Measurements from ENCODE around the gene PRPF19.
A peak's percentile ranks its signal among the peaks of the same experiment; 100 is the strongest.

Gene PRPF19

GRCh38 chr11:60872124-60872960 is 34.0 kb downstream of the PRPF19 start:
- DNase-seq, result no peak

GRCh38 chr11:60871378-60872061 is 34.9 kb downstream of the PRPF19 start:
- DNase-seq, result no peak

- no peak for DNase-seq
These were observed 35.5 kb downstream of the PRPF19 start for GRCh38 chr11:60870733-60871377.

- DNase-seq, result peak; percentile 9
These were observed 36.1 kb downstream of the PRPF19 start for GRCh38 chr11:60870276-60870675.

- DNase-seq, result no peak
These were observed 36.9 kb downstream of the PRPF19 start for GRCh38 chr11:60869451-60869825.

GRCh38 chr11:60868682-60869450 is 37.5 kb downstream of the PRPF19 start:
- no peak for DNase-seq

GRCh38 chr11:60867871-60868681 is 38.3 kb downstream of the PRPF19 start:
- no peak for DNase-seq

GRCh38 chr11:60866911-60867870 is 39.2 kb downstream of the PRPF19 start, which contains the start of gene ZP1:
TSS of gene ZP1 (plus strand) at chr11:60867542. CDS start at chr11:60867562, 20 bp downstream.
- DNase-seq, result no peak

GRCh38 chr11:60864856-60865513 is 41.4 kb downstream of the PRPF19 start:
- no peak for DNase-seq

GRCh38 chr11:60863550-60864521 is 42.5 kb downstream of the PRPF19 start:
- no peak for DNase-seq

- no peak for DNase-seq
These were observed 44.2 kb downstream of the PRPF19 start for GRCh38 chr11:60862171-60862570.

GRCh38 chr11:60860943-60861342 is 45.4 kb downstream of the PRPF19 start:
- DNase-seq, result no peak

- no peak for DNase-seq
These were observed 46.7 kb downstream of the PRPF19 start for GRCh38 chr11:60859616-60860250.

- DNase-seq, result no peak
These were observed 47.5 kb downstream of the PRPF19 start for GRCh38 chr11:60858731-60859464.

GRCh38 chr11:60858236-60858635 is 48.1 kb downstream of the PRPF19 start:
- DNase-seq, result no peak

- no peak for DNase-seq
These were observed 48.8 kb downstream of the PRPF19 start for GRCh38 chr11:60857378-60858232.
